ENCODE results near the gene ZSWIM5.

DNA sequence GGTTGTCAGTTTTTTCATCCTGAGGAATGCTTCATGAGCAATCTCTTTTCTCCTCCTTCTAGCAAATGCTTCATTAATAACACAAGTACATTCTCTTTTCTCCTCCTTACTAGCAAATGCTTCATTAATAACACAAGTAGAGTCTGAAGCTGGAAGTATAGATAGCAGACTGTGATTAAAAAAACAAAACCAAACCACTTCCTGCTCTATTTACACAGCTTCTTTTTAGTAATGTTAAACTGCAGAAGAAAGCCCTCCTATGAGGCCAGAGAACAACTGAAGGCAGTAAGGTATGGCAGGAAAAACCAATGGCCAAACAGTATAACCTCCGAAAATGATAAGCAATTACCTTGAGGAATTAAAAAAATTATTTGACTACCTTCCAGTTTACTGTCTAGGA, 90.1 kb downstream of the ZSWIM5 start:
- TF ChIP-seq, protein P1, sequence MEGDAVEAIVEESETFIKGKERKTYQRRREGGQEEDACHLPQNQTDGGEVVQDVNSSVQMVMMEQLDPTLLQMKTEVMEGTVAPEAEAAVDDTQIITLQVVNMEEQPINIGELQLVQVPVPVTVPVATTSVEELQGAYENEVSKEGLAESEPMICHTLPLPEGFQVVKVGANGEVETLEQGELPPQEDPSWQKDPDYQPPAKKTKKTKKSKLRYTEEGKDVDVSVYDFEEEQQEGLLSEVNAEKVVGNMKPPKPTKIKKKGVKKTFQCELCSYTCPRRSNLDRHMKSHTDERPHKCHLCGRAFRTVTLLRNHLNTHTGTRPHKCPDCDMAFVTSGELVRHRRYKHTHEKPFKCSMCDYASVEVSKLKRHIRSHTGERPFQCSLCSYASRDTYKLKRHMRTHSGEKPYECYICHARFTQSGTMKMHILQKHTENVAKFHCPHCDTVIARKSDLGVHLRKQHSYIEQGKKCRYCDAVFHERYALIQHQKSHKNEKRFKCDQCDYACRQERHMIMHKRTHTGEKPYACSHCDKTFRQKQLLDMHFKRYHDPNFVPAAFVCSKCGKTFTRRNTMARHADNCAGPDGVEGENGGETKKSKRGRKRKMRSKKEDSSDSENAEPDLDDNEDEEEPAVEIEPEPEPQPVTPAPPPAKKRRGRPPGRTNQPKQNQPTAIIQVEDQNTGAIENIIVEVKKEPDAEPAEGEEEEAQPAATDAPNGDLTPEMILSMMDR (IDR thresholded peaks at IDR 0.05; ENCODE audit: poor library complexity), result no peak
- TF ChIP-seq EZH2 (IDR thresholded peaks at IDR 0.05; ENCODE audit: borderline replicate concordance), result no peak
- no peak for TF ChIP-seq EZH2phosphoT487 (IDR thresholded peaks at IDR 0.05; ENCODE audit: low read depth, severe bottlenecking, unreplicated experiment)

All from hepatocyte (in vitro differentiated cells).